ENCODE results near the gene SMPDL3A.

SMPDL3A gene

GRCh38 chr6:122778302-122778701 lies 10.8 kb upstream of the SMPDL3A start:
- DNase-seq (ENCODE audit: low read depth in 3 of 3): no peak

GRCh38 chr6:122778985-122779661 lies 9.9 kb upstream of the SMPDL3A start:
- DNase-seq (ENCODE audit: low read depth in 3 of 3): no peak

- DNase-seq (ENCODE audit: low read depth in 3 of 3): no peak
These were observed 9.4 kb upstream of the SMPDL3A start, which contains the start of gene FABP7 for GRCh38 chr6:122779667-122780066. Gene FABP7 (plus strand): TSS chr6:122779716. CDS start chr6:122779795, 79 bp downstream.

GRCh38 chr6:122780114-122780513 lies 8.9 kb upstream of the SMPDL3A start:
- no peak for DNase-seq (ENCODE audit: low read depth in 3 of 3)

GRCh38 chr6:122781716-122782115 lies 7.3 kb upstream of the SMPDL3A start:
- no peak for DNase-seq (ENCODE audit: low read depth in 3 of 3)

- DNase-seq (ENCODE audit: low read depth in 3 of 3): no peak
These were observed 5.7 kb upstream of the SMPDL3A start for GRCh38 chr6:122783401-122783800.

- DNase-seq (ENCODE audit: low read depth in 3 of 3): no peak
These were observed 3.2 kb upstream of the SMPDL3A start for GRCh38 chr6:122785891-122786290.

GRCh38 chr6:122787721-122788120 lies 1.3 kb upstream of the SMPDL3A start:
- DNase-seq (ENCODE audit: low read depth in 3 of 3): no peak

GRCh38 chr6:122788208-122788607 lies 850 bp upstream of the SMPDL3A start:
- DNase-seq (ENCODE audit: low read depth in 3 of 3): no peak

GRCh38 chr6:122788663-122789181 lies 336 bp upstream of the SMPDL3A start:
- no peak for DNase-seq (ENCODE audit: low read depth in 3 of 3)

- DNase-seq (ENCODE audit: low read depth in 3 of 3): no peak
These were observed 967 bp downstream of the SMPDL3A start for GRCh38 chr6:122790028-122790422.

GRCh38 chr6:122790423-122791309 lies 1.6 kb downstream of the SMPDL3A start:
- no peak for DNase-seq (ENCODE audit: low read depth in 3 of 3)

- DNase-seq (ENCODE audit: low read depth in 3 of 3): no peak
These were observed 2.2 kb downstream of the SMPDL3A start for GRCh38 chr6:122791310-122791679.

GRCh38 chr6:122792766-122793165 lies 3.7 kb downstream of the SMPDL3A start:
- no peak for DNase-seq (ENCODE audit: low read depth in 3 of 3)

GRCh38 chr6:122797537-122797936 lies 8.5 kb downstream of the SMPDL3A start:
- no peak for DNase-seq (ENCODE audit: low read depth in 3 of 3)

GRCh38 chr6:122798099-122798641 lies 9.1 kb downstream of the SMPDL3A start:
- DNase-seq (ENCODE audit: low read depth in 3 of 3): no peak

- DNase-seq (ENCODE audit: low read depth in 3 of 3): no peak
These were observed 10.2 kb downstream of the SMPDL3A start for GRCh38 chr6:122799140-122799745.

- DNase-seq (ENCODE audit: low read depth in 3 of 3): no peak
These were observed 11.0 kb downstream of the SMPDL3A start for GRCh38 chr6:122799916-122800686.

- DNase-seq (ENCODE audit: low read depth in 3 of 3): no peak
These were observed 11.8 kb downstream of the SMPDL3A start for GRCh38 chr6:122800906-122801305.

- no peak for DNase-seq (ENCODE audit: low read depth in 3 of 3)
These were observed 12.3 kb downstream of the SMPDL3A start for GRCh38 chr6:122801397-122801796.

- DNase-seq (ENCODE audit: low read depth in 3 of 3): no peak
These were observed 14.2 kb downstream of the SMPDL3A start for GRCh38 chr6:122803171-122803661.
